GM12864 (cell line): ENCODE results near the gene TDRD9.

Experiments used
- DNase-seq: peaks from one replicate; pipeline ENCODE4 v3.0.0-alpha.2; 2011; ENCODE audit warnings: low read depth
- H3K4me3 ChIP-seq: 2 replicates; pipeline ENCODE4 v1.5.1; 2011; ENCODE audit warnings: mild to moderate bottlenecking, low read depth, low read length, control low read depth
- TF ChIP-seq, protein P1 (sequence below): IDR thresholded peaks from 2 replicates; pipeline ENCODE4 v1.5.1; 2011; ENCODE audit warnings: low read depth, mild to moderate bottlenecking, moderate library complexity, low read length, control low read depth, inconsistent platforms; ENCODE audit errors: missing control alignments

Gene TDRD9

DNA sequence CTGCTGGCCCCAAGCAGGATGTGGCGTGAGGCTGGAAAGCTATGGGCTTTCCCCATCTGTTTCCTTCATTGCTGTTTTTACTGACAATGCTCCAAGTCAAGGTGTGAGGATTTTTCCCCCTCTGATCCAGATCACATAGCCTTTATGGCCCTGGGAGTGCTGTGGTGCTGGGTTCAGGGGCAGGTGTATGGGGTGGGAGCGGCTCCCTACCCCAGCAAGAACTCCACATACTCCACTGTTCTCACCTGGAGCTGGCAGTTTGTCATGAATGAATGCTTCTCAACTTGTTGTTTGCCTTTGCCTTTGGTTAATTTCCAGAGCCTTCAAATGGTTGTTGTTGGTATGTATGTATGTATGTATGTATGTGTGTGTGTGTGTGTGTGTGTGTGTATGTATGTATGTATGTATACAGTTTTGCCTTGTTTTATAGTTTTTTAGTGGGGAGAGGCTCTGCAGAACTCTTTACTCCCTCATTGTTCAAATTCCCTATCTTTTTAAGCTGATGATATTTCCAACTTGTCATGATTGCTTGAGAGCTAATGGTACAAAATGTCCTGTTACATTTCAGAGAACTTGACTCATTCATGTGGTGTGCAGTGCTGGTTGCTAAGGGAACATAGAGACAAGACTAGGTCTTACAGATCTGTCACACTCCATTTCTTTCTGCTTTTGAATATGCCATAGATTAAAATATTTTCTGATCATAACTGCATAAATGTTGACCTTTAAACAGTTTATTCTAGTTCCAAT lies 120.7 kb downstream of the TDRD9 start:
- DNase-seq = no peak
- TF ChIP-seq, protein P1, sequence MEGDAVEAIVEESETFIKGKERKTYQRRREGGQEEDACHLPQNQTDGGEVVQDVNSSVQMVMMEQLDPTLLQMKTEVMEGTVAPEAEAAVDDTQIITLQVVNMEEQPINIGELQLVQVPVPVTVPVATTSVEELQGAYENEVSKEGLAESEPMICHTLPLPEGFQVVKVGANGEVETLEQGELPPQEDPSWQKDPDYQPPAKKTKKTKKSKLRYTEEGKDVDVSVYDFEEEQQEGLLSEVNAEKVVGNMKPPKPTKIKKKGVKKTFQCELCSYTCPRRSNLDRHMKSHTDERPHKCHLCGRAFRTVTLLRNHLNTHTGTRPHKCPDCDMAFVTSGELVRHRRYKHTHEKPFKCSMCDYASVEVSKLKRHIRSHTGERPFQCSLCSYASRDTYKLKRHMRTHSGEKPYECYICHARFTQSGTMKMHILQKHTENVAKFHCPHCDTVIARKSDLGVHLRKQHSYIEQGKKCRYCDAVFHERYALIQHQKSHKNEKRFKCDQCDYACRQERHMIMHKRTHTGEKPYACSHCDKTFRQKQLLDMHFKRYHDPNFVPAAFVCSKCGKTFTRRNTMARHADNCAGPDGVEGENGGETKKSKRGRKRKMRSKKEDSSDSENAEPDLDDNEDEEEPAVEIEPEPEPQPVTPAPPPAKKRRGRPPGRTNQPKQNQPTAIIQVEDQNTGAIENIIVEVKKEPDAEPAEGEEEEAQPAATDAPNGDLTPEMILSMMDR = no peak
- H3K4me3 ChIP-seq = no peak overlapping the region

DNA sequence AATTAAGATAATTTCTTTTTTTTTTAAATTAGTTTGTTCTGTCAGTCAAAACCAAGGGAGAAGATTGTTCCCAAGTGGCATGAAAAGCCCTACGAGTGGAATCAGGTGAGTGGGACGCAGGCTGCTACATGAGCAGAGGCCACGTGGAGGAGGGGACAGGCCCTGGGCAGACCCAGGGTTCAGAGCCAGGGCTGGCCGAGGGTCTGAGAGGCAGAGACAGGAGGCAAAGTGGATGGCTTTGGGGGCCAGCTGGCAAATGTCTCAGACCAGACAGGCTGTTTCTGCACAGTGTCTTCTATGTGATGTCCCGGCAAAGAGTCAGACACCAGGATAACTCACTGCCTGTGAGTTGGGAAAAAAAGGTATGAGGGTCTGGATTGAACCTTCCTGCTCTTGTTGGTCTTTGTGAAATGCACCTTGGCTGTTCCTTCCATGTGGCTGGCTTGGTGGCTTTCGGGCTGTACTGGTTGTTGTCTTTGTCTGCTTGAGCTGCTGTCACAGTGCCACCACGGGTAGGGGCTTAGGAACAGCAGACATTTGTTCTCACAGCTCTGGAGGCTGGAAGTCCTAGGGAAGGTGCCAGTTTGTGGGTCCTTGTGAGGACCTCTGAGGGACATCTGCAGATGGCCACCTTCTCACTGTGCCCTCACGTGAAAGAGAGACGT lies 121.5 kb downstream of the TDRD9 start:
- no peak overlapping the region for H3K4me3 ChIP-seq
- DNase-seq = no peak
- TF ChIP-seq, protein P1 = no peak

DNA sequence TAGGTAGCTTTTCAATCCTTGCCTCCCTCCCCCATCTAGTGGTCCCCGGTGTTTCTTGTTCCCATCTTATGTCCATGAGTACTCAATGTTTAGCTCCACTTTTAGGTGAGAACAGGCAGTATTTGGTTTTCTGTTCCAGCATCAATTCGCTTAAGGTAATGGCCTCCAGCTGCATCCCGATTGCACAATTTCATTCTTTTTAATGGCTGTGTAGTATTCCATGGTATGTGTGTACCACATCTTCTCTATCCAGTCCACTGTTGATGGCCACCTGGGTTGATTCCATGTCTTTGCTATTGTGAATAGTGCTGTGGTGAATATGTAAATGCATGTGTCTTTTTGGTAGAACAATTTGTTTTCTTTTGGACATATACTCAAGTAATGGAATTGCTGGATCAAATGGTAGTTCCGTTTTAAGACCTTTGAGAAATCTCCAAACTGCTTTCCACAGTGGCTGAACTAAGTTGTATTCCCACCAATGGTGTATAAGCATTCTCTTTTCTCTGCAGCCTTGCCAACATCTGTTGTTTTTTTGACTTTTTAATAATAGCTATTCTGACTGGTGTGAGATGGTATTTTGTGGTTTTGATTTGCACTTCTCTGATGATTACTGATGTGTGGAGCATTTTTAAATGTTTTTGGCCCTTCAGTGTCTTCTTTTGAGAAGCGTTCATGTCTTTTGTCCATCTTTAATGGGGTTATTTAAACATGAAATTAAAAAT lies 123.0 kb downstream of the TDRD9 start:
- DNase-seq = no peak
- TF ChIP-seq, protein P1 = no peak
- no peak overlapping the region for H3K4me3 ChIP-seq

DNA sequence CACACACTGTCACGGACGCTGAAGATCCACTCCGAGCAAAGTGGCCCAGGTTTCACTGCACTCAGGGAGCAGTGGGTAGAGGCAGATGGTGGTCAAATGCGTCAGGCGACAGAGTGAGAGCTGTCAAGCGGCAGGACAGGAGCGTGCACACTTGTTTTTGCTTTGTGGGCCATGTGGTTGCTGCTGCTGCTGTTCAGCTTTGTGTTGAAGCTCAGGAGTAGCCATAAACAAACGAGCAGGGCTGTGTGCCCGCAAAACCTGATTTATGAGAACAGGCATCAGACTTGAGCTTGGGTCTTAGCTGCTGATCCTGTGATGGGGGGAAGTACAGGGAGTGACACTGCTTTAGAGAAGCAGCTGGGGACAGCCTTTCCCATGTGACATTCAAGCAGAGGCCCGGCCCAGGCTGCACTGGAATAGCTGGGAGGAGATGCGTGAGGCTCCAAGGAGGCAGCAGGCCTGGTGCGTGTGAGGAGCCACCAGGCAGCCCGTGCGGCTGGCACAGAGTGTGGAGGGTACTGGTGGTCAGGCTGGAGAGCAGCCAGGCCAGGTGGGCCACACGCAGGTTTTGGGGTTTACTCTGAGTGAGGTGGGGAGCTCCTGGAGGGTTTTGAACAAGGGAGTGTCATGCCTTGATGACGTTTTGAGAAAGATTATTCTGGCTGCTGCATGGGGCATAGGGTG lies 126.1 kb downstream of the TDRD9 start:
- DNase-seq = no peak
- no peak overlapping the region for H3K4me3 ChIP-seq
- TF ChIP-seq, protein P1 = no peak

DNA sequence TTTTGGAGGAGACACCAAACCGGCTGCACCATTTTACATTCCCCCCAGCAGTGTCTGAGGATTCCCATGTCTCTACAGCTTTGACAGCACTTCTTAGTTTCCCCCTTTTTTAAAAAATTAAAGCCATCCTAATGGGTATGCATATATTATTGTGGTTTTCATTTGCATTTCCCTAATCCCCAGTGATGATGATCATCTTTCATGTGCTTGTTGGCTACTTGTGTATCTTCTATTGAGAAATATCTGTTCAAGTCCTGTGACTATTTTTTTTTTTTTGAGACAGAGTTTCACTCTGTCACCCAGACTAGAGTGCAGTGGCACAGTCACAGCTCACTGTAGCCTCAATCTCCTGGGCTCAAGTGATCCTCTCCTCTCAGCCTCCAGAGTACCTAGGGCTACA lies 134.0 kb downstream of the TDRD9 start:
- H3K4me3 ChIP-seq = no peak overlapping the region
- TF ChIP-seq, protein P1 = no peak
- no peak for DNase-seq

DNA sequence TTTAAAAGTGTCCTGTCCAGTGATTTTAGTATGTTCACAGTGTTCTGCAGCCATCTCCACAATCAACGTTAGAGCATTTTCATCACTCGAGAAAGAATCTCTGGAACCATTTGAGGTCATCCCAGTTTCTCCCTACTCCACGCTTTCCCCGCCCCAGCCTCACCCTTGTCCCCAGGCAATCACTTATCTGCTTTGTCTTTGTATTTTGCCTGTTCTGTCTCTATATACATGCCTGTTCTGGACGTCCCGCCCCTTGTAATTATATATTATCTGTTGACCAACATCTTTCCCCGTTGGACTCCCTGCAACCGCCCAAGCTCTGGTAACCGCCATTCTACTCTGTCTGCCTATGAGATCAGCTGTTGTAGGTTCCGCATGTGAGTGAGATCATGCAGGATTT lies 135.7 kb downstream of the TDRD9 start:
- H3K4me3 ChIP-seq = no peak overlapping the region
- TF ChIP-seq, protein P1 = no peak
- no peak for DNase-seq
